Type B pancreatic cell (in vitro differentiated cells): ENCODE measurements around the gene DDX54. TPM values are rescaled to one million over a fixed set of nuclear protein-coding genes. Genes with fewer than 3 reads are reported as not detected.

Experiments
- DNase-seq: peaks from one replicate; pipeline ENCODE4 v3.0.0; 2021; ENCODE audit warnings: mixed read lengths; ENCODE audit not compliant: unreplicated experiment; ENCODE audit errors: extremely low spot score
- H3K27ac Mint-ChIP-seq: 2 replicates; pipeline ENCODE4 v1.8.0; 2021; ENCODE audit warnings: mild to moderate bottlenecking, mixed read lengths
- H3K27me3 Mint-ChIP-seq: 2 replicates; pipeline ENCODE4 v1.8.0; 2021; ENCODE audit warnings: mixed read lengths
- H3K36me3 Mint-ChIP-seq: 2 replicates; pipeline ENCODE4 v1.8.0; 2021; ENCODE audit warnings: mixed read lengths
- H3K4me1 Mint-ChIP-seq: one replicate; pipeline ENCODE4 v1.8.0; 2021; ENCODE audit warnings: mixed read lengths; ENCODE audit not compliant: unreplicated experiment
- H3K4me3 Mint-ChIP-seq: 2 replicates; pipeline ENCODE4 v1.8.0; 2021; ENCODE audit warnings: mild to moderate bottlenecking, mixed read lengths
- H3K9me3 Mint-ChIP-seq: 2 replicates; pipeline ENCODE4 v1.8.0; 2021; ENCODE audit warnings: mixed read lengths
- total RNA-seq: library from RNA; stranded (reverse); gene quantifications from 2 replicates; pipeline ENCODE4 v1.2.1, GENCODE V29; 2021; ENCODE audit warnings: low replicate concordance
- TF ChIP-seq, protein P1 (sequence below): fragments of 200-600 bp; sonication (generic); conservative IDR thresholded peaks from 2 replicates; pipeline ENCODE4 v1.5.0; 2021; ENCODE audit warnings: antibody characterized with exemption, mild to moderate bottlenecking

Gene DDX54
- total RNA-seq, 1 donor from 2014 or later = 66.1 TPM

DNA sequence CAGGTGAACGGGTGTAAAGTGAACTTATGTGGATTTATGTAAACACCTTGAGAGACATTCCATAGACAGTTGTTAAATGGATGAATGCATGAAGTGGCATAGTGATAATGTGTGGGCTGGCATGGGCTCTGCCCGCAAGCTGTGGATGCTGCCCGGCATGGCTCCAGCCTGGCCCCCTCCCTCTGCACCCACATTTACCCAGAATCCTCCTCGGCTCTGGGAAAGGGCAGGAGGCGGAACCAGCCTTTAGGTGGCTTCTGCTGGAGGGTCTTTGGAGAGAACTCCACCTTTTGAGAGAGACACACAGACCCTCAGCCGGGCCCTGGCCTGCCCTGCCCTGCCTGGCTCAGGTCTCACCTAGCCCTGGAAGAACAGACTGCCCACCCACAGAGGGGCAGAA is 68.4 kb downstream of the DDX54 start:
- Mint-ChIP-seq H3K36me3 (no peaks in the 10 kb centered on the region), H3K27me3 (peaks cover 13% of the 10 kb centered on the region), H3K4me3 (no peak overlapping the region), H3K4me1 (no peaks in the 10 kb centered on the region), H3K27ac (no peak overlapping the region), H3K9me3 (no peaks in the 10 kb centered on the region)
- DNase-seq = no peak
- TF ChIP-seq, protein P1, sequence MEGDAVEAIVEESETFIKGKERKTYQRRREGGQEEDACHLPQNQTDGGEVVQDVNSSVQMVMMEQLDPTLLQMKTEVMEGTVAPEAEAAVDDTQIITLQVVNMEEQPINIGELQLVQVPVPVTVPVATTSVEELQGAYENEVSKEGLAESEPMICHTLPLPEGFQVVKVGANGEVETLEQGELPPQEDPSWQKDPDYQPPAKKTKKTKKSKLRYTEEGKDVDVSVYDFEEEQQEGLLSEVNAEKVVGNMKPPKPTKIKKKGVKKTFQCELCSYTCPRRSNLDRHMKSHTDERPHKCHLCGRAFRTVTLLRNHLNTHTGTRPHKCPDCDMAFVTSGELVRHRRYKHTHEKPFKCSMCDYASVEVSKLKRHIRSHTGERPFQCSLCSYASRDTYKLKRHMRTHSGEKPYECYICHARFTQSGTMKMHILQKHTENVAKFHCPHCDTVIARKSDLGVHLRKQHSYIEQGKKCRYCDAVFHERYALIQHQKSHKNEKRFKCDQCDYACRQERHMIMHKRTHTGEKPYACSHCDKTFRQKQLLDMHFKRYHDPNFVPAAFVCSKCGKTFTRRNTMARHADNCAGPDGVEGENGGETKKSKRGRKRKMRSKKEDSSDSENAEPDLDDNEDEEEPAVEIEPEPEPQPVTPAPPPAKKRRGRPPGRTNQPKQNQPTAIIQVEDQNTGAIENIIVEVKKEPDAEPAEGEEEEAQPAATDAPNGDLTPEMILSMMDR = no peak

DNA sequence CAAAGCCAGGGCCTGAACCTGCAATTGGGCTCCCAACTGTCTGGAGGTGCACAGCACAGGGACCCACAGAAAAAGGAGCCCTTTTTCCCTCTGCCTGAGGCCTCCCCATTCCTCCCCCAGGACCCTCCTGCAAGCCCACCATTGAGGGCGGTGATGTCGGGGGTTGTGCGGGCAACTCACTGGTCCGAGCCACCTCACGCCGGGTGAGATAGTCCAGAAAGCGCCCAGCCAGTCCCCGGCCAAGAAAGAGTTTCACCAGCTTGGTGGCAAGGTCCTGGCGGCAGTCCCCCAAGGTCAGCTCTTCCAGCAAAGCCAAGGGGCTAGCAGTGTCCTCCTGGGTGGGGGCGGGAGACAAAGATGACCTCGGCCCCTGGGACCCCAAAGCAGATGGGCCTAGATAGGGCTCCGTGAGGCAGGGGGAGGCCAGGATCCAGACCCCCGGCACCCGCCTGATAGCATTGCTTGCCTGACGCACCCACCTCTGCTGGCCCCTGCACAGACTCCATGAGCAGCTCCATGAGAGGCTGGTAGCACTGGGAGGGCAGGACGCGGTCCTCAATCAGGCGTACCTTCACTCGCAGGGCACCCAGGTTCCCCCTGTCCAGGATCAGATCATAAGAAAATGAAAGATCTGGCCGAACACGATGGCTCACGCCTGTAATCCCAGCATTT is 69.7 kb downstream of the DDX54 start:
- Mint-ChIP-seq H3K36me3 (no peaks in the 10 kb centered on the region), H3K27me3 (peaks cover 13% of the 10 kb centered on the region), H3K4me1 (no peaks in the 10 kb centered on the region), H3K27ac (no peak overlapping the region), H3K4me3 (no peak overlapping the region), H3K9me3 (no peaks in the 10 kb centered on the region)
- TF ChIP-seq, protein P1 = no peak
- no peak for DNase-seq

DNA sequence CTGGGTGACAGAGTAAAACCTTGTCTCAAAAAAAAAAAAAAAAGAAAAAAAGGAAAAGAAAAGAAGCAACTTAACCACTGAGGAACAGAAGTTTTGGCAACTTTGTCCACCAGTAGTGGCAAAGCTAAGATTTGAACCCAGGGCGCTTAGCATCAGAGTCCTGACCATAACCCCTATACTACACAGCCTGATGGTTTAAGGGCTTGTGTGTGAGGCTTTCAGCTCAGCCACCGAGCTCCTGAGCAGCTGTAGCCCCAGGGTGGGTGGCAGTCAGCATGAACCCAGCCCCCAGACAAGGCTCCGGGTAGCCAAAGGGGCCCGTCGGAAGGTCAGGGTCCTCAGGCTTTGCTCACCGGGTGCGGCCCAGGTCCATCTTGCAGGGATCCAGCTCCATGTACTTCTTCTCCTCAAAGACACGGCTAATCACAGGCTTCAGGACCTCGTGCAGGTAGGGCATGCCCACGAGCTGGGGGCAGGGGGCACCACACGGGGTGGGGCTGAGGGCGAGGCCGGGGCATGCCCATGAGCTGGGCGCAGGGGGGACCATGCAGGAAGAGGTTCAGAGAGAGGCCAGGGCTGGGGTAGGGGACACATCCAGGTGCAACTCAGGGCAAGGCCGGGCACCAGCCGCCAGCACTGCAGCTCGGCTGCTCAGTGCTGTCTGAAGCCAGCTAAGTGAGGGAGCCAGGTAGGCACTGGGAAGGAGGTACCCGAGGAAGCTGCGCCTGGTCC is 70.7 kb downstream of the DDX54 start:
- DNase-seq = no peak
- Mint-ChIP-seq H3K4me3 (no peak overlapping the region), H3K36me3 (no peaks in the 10 kb centered on the region), H3K27me3 (peaks cover 17% of the 10 kb centered on the region), H3K9me3 (no peaks in the 10 kb centered on the region), H3K4me1 (no peaks in the 10 kb centered on the region), H3K27ac (no peak overlapping the region)
- TF ChIP-seq, protein P1 = no peak

DNA sequence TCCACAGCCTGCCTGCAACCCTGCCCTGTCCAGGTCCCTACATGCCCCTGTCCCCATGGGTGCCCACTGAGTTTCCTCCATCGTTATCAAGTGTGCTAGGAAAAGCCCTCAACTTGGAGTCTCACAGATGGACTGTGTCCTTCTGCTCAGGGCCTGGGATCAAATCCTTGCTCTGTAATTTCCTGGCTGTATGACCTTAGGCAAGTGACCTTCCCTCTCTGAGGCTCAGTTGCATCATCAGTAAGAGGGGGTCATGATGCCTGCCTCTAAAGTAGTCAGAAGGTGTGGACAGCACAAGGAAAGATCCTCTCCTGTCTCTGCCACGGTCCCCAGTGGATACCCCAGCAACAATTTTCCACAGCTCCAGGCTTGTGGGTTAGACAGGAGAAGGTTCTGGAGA is 71.9 kb downstream of the DDX54 start:
- DNase-seq = no peak
- no peak overlapping the region for H3K4me3 Mint-ChIP-seq
- H3K36me3 Mint-ChIP-seq = no peaks in the 10 kb centered on the region
- TF ChIP-seq, protein P1 = no peak
- H3K27me3 Mint-ChIP-seq = peaks cover 19% of the 10 kb centered on the region
- no peak overlapping the region for H3K27ac Mint-ChIP-seq
- H3K9me3 Mint-ChIP-seq = no peaks in the 10 kb centered on the region
- no peaks in the 10 kb centered on the region for H3K4me1 Mint-ChIP-seq

DNA sequence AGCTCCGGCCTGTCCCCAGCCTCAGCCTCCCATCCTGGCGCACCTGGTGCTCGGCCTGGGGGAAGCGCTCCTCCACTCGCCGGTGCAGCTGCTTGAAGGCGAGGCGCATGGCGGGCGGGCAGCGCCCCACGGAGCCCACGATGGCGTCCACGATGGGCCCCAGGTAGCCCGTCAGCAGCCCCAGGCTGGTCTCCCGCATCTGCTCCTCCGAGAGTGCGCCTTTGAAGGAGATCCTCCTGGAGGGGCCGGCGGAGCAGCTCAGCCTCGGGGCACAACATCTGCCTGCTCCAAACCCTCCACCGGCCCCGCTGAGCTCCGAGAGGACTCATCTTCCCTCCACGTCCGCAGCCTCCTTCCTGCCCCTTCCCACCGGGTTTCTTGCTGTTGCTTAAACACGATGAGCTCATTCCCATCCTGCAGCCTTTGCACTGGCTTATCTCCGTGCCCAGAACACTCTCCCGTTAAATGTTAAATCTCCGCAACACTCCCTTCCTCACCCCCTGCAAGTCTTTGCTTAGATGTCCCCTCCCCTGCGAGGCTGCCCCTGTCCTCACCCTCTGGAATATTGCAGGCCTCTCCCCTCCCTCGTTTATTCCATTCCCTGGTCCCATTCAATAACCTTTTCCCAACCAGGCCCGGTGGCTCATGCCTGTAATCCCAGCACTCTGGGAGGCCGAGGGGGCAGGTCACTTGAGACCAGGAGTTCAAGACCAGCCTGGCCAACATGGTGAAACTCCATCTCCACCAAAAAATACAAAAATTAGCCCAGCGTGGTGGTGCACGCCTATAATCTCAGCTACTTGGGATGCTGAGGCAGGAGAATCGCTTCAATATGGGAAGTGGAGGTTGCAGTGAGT is 73.0 kb downstream of the DDX54 start:
- no peak for DNase-seq
- Mint-ChIP-seq H3K27ac (no peak overlapping the region), H3K27me3 (peaks cover 23% of the 10 kb centered on the region), H3K4me3 (no peak overlapping the region), H3K9me3 (no peaks in the 10 kb centered on the region), H3K36me3 (no peaks in the 10 kb centered on the region), H3K4me1 (no peaks in the 10 kb centered on the region)
- TF ChIP-seq, protein P1 = no peak
